Calu3 (cell line): ENCODE results near the gene PAH. TPM values are rescaled to one million over a fixed set of nuclear protein-coding genes. Genes with fewer than 3 reads are reported as not detected.

Source experiments
- BruUV-seq: library from RNA; stranded (reverse); fragments of 400-500 nt; replicated peaks from 2 replicates; lab custom pipeline; 2021; lab: Mats Ljungman, UMichigan
- CTCF ChIA-PET: fragments of 300-600 bp; sonication (Branson Sonifier 250); formaldehyde crosslinking; loops from one replicate; lab custom pipeline; 2022; ENCODE audit warnings: antibody characterized with exemption; lab: Charles Lee
- DNase-seq: peaks from one replicate; pipeline ENCODE4 v3.0.0; 2022
- H3K27ac Mint-ChIP-seq: one replicate; pipeline ENCODE4 v1.8.0; 2022; ENCODE audit warnings: mixed read lengths; ENCODE audit not compliant: unreplicated experiment
- H3K27me3 Mint-ChIP-seq: one replicate; pipeline ENCODE4 v1.8.0; 2022; ENCODE audit warnings: mixed read lengths; ENCODE audit not compliant: unreplicated experiment
- H3K36me3 Mint-ChIP-seq: one replicate; pipeline ENCODE4 v1.8.0; 2022; ENCODE audit warnings: mild to moderate bottlenecking, moderate library complexity, mixed read lengths; ENCODE audit not compliant: insufficient read depth, unreplicated experiment
- H3K4me1 Mint-ChIP-seq: one replicate; pipeline ENCODE4 v1.8.0; 2022; ENCODE audit warnings: mild to moderate bottlenecking, low read depth, mixed read lengths; ENCODE audit not compliant: unreplicated experiment
- H3K4me3 Mint-ChIP-seq: one replicate; pipeline ENCODE4 v1.8.0; 2022; ENCODE audit warnings: mild to moderate bottlenecking, low read depth, moderate library complexity, mixed read lengths; ENCODE audit not compliant: unreplicated experiment
- H3K9me3 Mint-ChIP-seq: one replicate; pipeline ENCODE4 v1.8.0; 2022; ENCODE audit warnings: low read depth, mixed read lengths; ENCODE audit not compliant: unreplicated experiment
- CTCF ChIP-seq: fragments of 200-600 bp; IDR thresholded peaks from one replicate; pipeline ENCODE4 v1.8.0; 2022; ENCODE audit warnings: antibody characterized with exemption; ENCODE audit not compliant: unreplicated experiment
- intact Hi-C: fragments of 100-400 bp; cut with micrococcal nuclease; formaldehyde crosslinking; loops from one replicate; pipeline ENCODE4 v1.10.0; 2022; ENCODE audit not compliant: unreplicated experiment
- total RNA-seq: library from RNA; stranded (reverse); gene quantifications from 2 replicates; pipeline ENCODE4 v1.2.3, GENCODE V29; 2022

PAH gene
- total RNA-seq, 1 experiment from 2014 or later: 31.4 TPM

- peaks cover 89% of the 10 kb centered on the region for H3K27me3 Mint-ChIP-seq
- BruUV-seq: no TSS peak
- no peaks in the 10 kb centered on the region for H3K36me3 Mint-ChIP-seq
- H3K4me1 Mint-ChIP-seq: peaks cover 9% of the 10 kb centered on the region
- peaks cover 3% of the 10 kb centered on the region for H3K9me3 Mint-ChIP-seq
- no peak overlapping the region for H3K27ac Mint-ChIP-seq
- intact Hi-C loops: no loop called here
- H3K4me3 Mint-ChIP-seq: no peak overlapping the region
- CTCF ChIA-PET: no interaction called here
- peak; percentile 36 for DNase-seq
- TF ChIP-seq CTCF: no peak
These were observed 47.8 kb upstream of the PAH start for GRCh38 chr12:102964872-102965271.

DNA sequence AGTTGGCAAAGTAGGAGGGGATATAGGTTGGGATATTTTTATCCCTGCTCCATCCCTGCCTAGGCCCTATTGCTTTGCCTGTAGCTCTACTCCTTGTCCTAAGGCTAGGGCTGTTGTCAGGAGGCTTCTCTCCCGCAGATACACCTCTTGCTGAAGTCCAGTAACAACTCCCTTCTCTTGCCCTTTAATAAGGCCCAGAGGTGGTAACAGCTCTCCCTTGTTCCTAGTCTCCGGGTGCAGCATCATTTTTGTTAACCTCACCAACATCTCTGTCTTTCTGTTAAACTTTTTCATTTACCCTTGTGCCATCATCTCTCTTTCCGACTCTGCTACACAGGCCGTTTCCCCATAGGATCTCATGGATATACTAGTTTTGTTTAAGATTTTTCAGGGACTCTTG lies 46.8 kb upstream of the PAH start:
- DNase-seq: no peak
- H3K4me3 Mint-ChIP-seq: no peak overlapping the region
- intact Hi-C loops: no loop called here
- no peak for TF ChIP-seq CTCF
- H3K27ac Mint-ChIP-seq: no peak overlapping the region
- H3K36me3 Mint-ChIP-seq: no peaks in the 10 kb centered on the region
- CTCF ChIA-PET: no interaction called here
- H3K9me3 Mint-ChIP-seq: peaks cover 3% of the 10 kb centered on the region
- BruUV-seq: no TSS peak
- peaks cover 99% of the 10 kb centered on the region for H3K27me3 Mint-ChIP-seq
- peaks cover 9% of the 10 kb centered on the region for H3K4me1 Mint-ChIP-seq

DNA sequence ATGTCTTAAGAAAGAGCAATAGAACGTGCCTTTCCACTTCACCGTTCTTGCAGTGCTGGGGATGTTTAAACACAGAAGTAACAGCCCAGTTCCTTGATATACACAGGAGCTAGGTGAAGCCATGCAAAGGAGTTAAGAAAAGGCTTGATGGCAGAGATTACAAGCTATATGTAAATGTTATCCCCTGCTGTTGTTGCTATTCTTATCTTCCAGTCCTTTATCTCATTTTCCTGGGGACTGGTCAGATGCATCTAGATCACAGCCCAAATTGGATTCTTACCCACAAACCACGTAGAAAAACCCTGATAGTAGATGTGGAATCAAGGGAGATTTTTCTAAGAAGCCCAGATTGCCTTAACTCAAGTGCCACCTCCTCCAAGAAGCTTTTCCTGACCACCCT lies 45.9 kb upstream of the PAH start:
- no peak for DNase-seq
- Mint-ChIP-seq H3K36me3 (no peaks in the 10 kb centered on the region), H3K27me3 (peaks cover 99% of the 10 kb centered on the region), H3K27ac (no peak overlapping the region), H3K9me3 (peaks cover 3% of the 10 kb centered on the region), H3K4me3 (no peak overlapping the region), H3K4me1 (peaks cover 9% of the 10 kb centered on the region)
- TF ChIP-seq CTCF: no peak
- intact Hi-C loops: no loop called here
- CTCF ChIA-PET: interaction anchor here (0.7 kb wide), 1 partner anchor 789 kb away, joined by 4 read pairs; no protein-coding TSS in a partner anchor
- no TSS peak for BruUV-seq

DNA sequence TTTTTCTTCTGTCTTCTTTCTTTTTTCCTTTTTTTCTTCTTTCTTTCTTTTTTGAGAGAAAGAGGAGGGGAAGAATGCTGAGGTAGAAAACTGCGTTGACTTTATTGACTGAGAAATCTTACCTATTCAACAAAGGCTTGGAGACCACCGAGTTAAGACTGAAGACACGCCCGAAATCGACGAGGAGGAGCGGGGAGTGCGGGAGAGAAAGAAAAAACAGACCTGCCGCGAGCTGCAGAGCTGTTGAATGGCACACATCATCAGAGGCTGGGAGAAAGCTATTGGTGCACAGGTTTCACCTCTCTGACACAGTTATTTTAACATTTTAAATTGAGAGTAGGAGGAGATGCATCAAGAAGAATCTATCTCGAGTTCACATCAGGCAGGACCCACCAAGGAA lies 45.5 kb upstream of the PAH start:
- CTCF ChIA-PET: interaction anchor here (0.7 kb wide), 1 partner anchor 790 kb away, joined by 4 read pairs; no protein-coding TSS in a partner anchor
- DNase-seq: no peak

More for the DNA sequence above, 45.5 kb upstream of the PAH start:
- no TSS peak for BruUV-seq
- Mint-ChIP-seq H3K36me3 (no peaks in the 10 kb centered on the region), H3K27me3 (peaks cover 99% of the 10 kb centered on the region), H3K4me3 (no peak overlapping the region), H3K27ac (no peak overlapping the region), H3K9me3 (peaks cover 3% of the 10 kb centered on the region), H3K4me1 (peaks cover 11% of the 10 kb centered on the region)
- intact Hi-C loops: no loop called here
- TF ChIP-seq CTCF: no peak
